ENCODE measurements around the gene IGDCC3. TPM values are rescaled to one million over a fixed set of nuclear protein-coding genes. Genes with fewer than 3 reads are reported as not detected.

IGDCC3 gene
- total RNA-seq, 1 donor from 2014 or later: 0.27 TPM

DNA sequence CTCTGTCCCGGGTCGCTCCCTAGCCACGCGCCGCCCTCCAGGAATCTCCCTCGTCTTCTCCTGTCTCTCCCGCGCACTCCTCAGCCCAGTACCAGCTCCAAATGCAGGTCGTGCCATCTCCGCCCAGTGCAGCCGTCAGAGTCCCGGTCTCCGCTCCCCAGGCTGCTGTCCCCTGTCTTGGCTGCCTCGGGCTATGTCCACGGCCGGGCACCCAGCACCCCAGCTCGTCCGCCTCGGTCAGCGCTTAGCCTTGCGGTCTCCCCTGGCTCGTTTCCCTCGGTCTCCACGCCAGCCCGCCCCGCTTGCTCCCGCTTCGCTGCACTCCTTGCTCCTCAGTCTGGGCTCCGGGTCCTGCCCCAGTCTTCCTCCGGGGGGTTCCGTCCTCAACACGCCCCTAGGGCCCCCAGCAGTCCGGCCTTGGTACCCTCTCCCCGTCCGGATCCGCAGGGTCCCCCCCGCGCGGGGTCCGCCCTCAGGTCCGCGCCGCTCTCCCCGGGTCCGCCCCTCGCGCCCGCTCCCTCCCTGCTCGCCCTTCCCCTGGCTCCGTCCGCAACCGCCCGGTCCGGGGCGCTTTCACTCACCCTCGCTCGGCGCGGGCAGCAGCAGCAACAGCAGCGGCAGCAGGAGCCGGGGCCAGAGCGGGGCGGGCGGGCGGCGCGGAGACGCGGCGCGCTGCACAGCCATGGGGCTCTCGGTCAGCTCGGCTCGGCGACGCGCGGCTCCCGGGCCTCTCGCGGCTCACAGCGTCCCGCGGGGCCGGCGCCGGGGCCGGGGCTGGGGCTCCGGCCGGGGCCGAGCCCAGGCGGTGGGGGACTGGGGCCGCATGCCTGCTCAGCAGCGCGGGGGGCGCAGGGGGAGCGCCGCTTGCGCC, 462 bp downstream of the IGDCC3 start:
- Mint-ChIP-seq H3K36me3 (ENCODE audit: low read depth) (peaks cover 4% of the 10 kb centered on the region), H3K27ac (ENCODE audit: unreplicated experiment) (peak overlapping the region; percentile 32), H3K27me3 (ENCODE audit: low read depth) (peaks cover 33% of the 10 kb centered on the region), H3K4me1 (ENCODE audit: low read depth) (peaks cover 16% of the 10 kb centered on the region), H3K9me3 (ENCODE audit: low read depth) (no peaks in the 10 kb centered on the region), H3K4me3 (ENCODE audit: unreplicated experiment) (peak overlapping the region; percentile 77)
- no peak for TF ChIP-seq CTCF (IDR thresholded peaks at IDR 0.05)
- peak; percentile 85 for DNase-seq (ENCODE audit: low spot score)

- Mint-ChIP-seq H3K27me3 (ENCODE audit: low read depth) (peaks cover 33% of the 10 kb centered on the region), H3K4me1 (ENCODE audit: low read depth) (peaks cover 16% of the 10 kb centered on the region), H3K9me3 (ENCODE audit: low read depth) (no peaks in the 10 kb centered on the region), H3K36me3 (ENCODE audit: low read depth) (peaks cover 4% of the 10 kb centered on the region), H3K27ac (ENCODE audit: unreplicated experiment) (no peak overlapping the region), H3K4me3 (ENCODE audit: unreplicated experiment) (peak overlapping the region; percentile 77)
- peak; percentile 4 for DNase-seq (ENCODE audit: low spot score)
- no peak for TF ChIP-seq CTCF (IDR thresholded peaks at IDR 0.05)
Measured at GRCh38 chr15:65376767-65377104, 1.1 kb downstream of the IGDCC3 start.

- peaks cover 4% of the 10 kb centered on the region for H3K36me3 Mint-ChIP-seq (ENCODE audit: low read depth)
- peaks cover 16% of the 10 kb centered on the region for H3K4me1 Mint-ChIP-seq (ENCODE audit: low read depth)
- DNase-seq (ENCODE audit: low spot score): peak; percentile 44
- no peak overlapping the region for H3K4me3 Mint-ChIP-seq (ENCODE audit: unreplicated experiment)
- H3K27me3 Mint-ChIP-seq (ENCODE audit: low read depth): peaks cover 33% of the 10 kb centered on the region
- H3K9me3 Mint-ChIP-seq (ENCODE audit: low read depth): no peaks in the 10 kb centered on the region
- H3K27ac Mint-ChIP-seq (ENCODE audit: unreplicated experiment): no peak overlapping the region
- no peak for TF ChIP-seq CTCF (IDR thresholded peaks at IDR 0.05)
Measured at GRCh38 chr15:65375871-65376607, 1.8 kb downstream of the IGDCC3 start.

GRCh38 chr15:65374821-65375401, 2.9 kb downstream of the IGDCC3 start:
- peaks cover 33% of the 10 kb centered on the region for H3K27me3 Mint-ChIP-seq (ENCODE audit: low read depth)
- no peak for TF ChIP-seq CTCF (IDR thresholded peaks at IDR 0.05)
- H3K4me1 Mint-ChIP-seq (ENCODE audit: low read depth): peaks cover 16% of the 10 kb centered on the region
- no peak overlapping the region for H3K27ac Mint-ChIP-seq (ENCODE audit: unreplicated experiment)
- no peaks in the 10 kb centered on the region for H3K9me3 Mint-ChIP-seq (ENCODE audit: low read depth)
- H3K4me3 Mint-ChIP-seq (ENCODE audit: unreplicated experiment): no peak overlapping the region
- no peaks in the 10 kb centered on the region for H3K36me3 Mint-ChIP-seq (ENCODE audit: low read depth)
- DNase-seq (ENCODE audit: low spot score): peak; percentile 61

GRCh38 chr15:65374334-65374733, 3.5 kb downstream of the IGDCC3 start:
- H3K27ac Mint-ChIP-seq (ENCODE audit: unreplicated experiment): no peak overlapping the region

More at GRCh38 chr15:65374334-65374733, 3.5 kb downstream of the IGDCC3 start:
- Mint-ChIP-seq H3K4me1 (ENCODE audit: low read depth) (peaks cover 16% of the 10 kb centered on the region), H3K27me3 (ENCODE audit: low read depth) (peaks cover 33% of the 10 kb centered on the region), H3K9me3 (ENCODE audit: low read depth) (no peaks in the 10 kb centered on the region), H3K4me3 (ENCODE audit: unreplicated experiment) (no peak overlapping the region), H3K36me3 (ENCODE audit: low read depth) (no peaks in the 10 kb centered on the region)
- no peak for TF ChIP-seq CTCF (IDR thresholded peaks at IDR 0.05)
- DNase-seq (ENCODE audit: low spot score): no peak

Data from chondrocyte (in vitro differentiated cells).